Breast epithelium (tissue), 4 donors: Measurements from ENCODE around the gene CCDC92. TPM values are rescaled to one million over a fixed set of nuclear protein-coding genes. Genes with fewer than 3 reads are reported as not detected.
A peak's percentile ranks its signal among the peaks of the same experiment; 100 is the strongest.

Source experiments
- DNase-seq, 2 donors: peaks; one replicate each; pipeline ENCODE4 v3.0.0-alpha.2; 2019; ENCODE audit warnings: low spot score in 2 of 2
- H3K27ac ChIP-seq, 2 donors: fragments of 200-600 bp; sonication (generic) in 1 of 2; one replicate each; pipeline ENCODE4 v1.5.1; 2016 to 2019; ENCODE audit warnings: mild to moderate bottlenecking in 1 of 2
- H3K27me3 ChIP-seq, 2 donors: fragments of 200-600 bp; sonication (generic) in 1 of 2; one replicate each; pipeline versions ENCODE4 v1.5.1 to v1.6.0; 2017 to 2019; ENCODE audit warnings: control low read depth in 1 of 2, mild to moderate bottlenecking in 1 of 2
- H3K36me3 ChIP-seq: fragments of 200-600 bp; one replicate; pipeline ENCODE4 v1.5.1; 2019
- H3K4me1 ChIP-seq, 2 donors: fragments of 200-600 bp; sonication (generic); one replicate each; pipeline ENCODE4 v1.5.1; 2016 to 2019; ENCODE audit warnings: control low read depth in 1 of 2
- H3K4me3 ChIP-seq, 3 donors: fragments of 200-600 bp; sonication (generic); 1 replicate in 2 of 3; 2 replicates in 1 of 3; pipeline ENCODE4 v1.5.1; 2016 to 2019; ENCODE audit warnings: mild to moderate bottlenecking in 3 of 3, moderate library complexity in 2 of 3
- H3K9me3 ChIP-seq, 2 donors: fragments of 200-600 bp; sonication (generic) in 1 of 2; one replicate each; pipeline ENCODE4 v1.5.1; 2016 to 2019; ENCODE audit warnings: control low read depth in 1 of 2
- POLR2A ChIP-seq: fragments of 450-650 bp; IDR thresholded peaks from one replicate; pipeline ENCODE4 v1.6.1; 2016; ENCODE audit warnings: antibody characterized with exemption, mild to moderate bottlenecking, moderate library complexity
- POLR2AphosphoS5 ChIP-seq, 3 donors: sonication (generic); formaldehyde crosslinking; IDR thresholded peaks; one replicate each; pipeline ENCODE4 v1.6.1; 2017; ENCODE audit warnings: antibody characterized with exemption in 3 of 3
- intact Hi-C: fragments of 100-400 bp; cut with DNase I; formaldehyde crosslinking; loops from one replicate; pipeline ENCODE4 v1.15.1; 2023; ENCODE audit warnings: low total_unique reads
- total RNA-seq, 3 donors: library from RNA; depleted of rRNA; stranded (reverse); fragments of >200 nt; gene quantifications; one replicate each; pipeline ENCODE4 v1.1.0, GENCODE V29; 2016
- TF ChIP-seq, protein P1 (sequence below), 3 donors: fragments of 450-650 bp; IDR thresholded peaks; one replicate each; pipeline ENCODE4 v1.5.1; 2016 to 2017; ENCODE audit warnings: antibody characterized with exemption in 3 of 3, mild to moderate bottlenecking in 3 of 3, moderate library complexity in 3 of 3

CCDC92 gene
- total RNA-seq, 3 donors from 2014 or later, result 17.4 to 40.0 (median 24.6) TPM

DNA sequence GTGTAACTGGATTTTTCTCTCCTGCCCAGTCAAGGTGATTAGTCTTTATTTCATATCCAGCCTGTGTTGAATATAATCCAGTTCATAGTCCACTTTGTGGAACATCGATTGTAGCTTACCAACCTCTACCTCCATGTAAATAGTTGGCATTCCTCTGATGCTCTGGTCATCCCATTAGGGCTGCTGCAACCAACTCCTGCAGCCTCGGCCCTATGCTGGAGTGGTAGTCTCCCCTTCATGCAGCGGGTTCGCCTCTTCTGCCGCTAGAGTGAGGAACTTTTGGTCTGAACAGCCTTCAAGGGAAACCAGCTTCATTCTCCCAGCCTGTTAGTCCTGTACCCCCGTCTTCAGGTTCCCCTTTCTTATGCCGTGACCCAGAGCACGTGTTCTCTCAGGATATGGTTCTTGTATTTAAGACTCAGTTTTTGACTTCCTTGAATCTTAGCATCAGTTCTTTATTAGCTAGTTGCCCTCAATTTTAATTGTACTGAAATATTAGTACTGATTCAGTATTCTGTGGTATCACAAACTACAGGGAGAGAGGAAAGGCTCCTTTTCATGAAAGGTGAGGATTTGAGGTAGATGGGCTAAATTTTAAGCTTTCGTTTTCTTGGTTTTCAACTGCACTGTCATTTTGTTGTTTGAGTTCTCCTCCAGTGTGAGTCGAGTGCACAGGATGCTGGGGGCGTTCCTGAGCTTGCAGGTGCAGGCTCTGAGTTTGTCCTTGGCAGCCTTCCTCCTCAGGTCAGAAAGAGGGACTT is 33.6 kb upstream of the CCDC92 start:
- H3K27ac ChIP-seq, result no peak overlapping the region
- H3K9me3 ChIP-seq, result no peaks in the 10 kb centered on the region
- no peak overlapping the region for H3K4me3 ChIP-seq
- no peaks in the 10 kb centered on the region for H3K36me3 ChIP-seq
- H3K4me1 ChIP-seq, result no peaks in the 10 kb centered on the region
- H3K27me3 ChIP-seq, result no peaks in the 10 kb centered on the region
- DNase-seq, result no peak
- intact Hi-C loops, result no loop called here
- TF ChIP-seq POLR2AphosphoS5 (IDR thresholded peaks at IDR 0.05), result no peak
- TF ChIP-seq, protein P1, sequence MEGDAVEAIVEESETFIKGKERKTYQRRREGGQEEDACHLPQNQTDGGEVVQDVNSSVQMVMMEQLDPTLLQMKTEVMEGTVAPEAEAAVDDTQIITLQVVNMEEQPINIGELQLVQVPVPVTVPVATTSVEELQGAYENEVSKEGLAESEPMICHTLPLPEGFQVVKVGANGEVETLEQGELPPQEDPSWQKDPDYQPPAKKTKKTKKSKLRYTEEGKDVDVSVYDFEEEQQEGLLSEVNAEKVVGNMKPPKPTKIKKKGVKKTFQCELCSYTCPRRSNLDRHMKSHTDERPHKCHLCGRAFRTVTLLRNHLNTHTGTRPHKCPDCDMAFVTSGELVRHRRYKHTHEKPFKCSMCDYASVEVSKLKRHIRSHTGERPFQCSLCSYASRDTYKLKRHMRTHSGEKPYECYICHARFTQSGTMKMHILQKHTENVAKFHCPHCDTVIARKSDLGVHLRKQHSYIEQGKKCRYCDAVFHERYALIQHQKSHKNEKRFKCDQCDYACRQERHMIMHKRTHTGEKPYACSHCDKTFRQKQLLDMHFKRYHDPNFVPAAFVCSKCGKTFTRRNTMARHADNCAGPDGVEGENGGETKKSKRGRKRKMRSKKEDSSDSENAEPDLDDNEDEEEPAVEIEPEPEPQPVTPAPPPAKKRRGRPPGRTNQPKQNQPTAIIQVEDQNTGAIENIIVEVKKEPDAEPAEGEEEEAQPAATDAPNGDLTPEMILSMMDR (IDR thresholded peaks at IDR 0.05), result no peak
- no peak for TF ChIP-seq POLR2A

DNA sequence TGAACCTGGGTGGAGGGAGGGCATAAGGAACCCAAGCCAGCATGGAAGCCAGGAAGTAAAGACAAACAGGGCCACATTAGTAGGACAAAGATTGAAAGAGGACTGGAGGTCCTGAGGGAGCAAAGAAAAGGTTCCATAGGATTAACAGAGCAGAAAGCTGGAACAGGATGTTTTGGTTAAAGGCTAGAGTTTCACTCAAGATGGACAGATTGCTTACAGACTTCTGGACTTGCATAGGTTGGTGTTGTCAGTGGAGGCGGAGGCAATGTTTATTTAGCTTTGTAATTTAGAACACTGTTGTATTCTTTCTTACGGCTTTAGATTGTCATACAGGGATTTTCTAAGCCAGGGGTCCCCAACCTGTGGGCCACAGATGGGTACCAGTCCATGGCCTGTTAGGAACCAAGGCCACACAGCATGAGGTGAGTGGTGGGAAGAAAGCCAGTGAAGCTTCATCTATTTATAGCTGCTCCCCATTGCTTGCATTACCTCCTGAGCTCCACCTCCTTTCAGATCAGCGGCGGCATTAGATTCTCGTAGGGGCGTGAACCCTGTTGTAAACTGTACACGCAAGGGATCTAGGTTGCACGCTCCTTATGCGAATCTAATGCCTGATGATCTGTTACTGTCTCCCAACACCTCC is 31.7 kb upstream of the CCDC92 start:
- Histone ChIP-seq H3K27me3 (no peaks in the 10 kb centered on the region), H3K27ac (peak overlapping the region; percentile 69 to 83), H3K4me3 (no peak overlapping the region), H3K4me1 (no peaks in the 10 kb centered on the region), H3K36me3 (no peaks in the 10 kb centered on the region), H3K9me3 (no peaks in the 10 kb centered on the region)
- DNase-seq, result no peak
- intact Hi-C loops, result no loop called here
- no peak for TF ChIP-seq POLR2A
- TF ChIP-seq, protein P1 (IDR thresholded peaks at IDR 0.05), result no peak
- no peak for TF ChIP-seq POLR2AphosphoS5 (IDR thresholded peaks at IDR 0.05)

DNA sequence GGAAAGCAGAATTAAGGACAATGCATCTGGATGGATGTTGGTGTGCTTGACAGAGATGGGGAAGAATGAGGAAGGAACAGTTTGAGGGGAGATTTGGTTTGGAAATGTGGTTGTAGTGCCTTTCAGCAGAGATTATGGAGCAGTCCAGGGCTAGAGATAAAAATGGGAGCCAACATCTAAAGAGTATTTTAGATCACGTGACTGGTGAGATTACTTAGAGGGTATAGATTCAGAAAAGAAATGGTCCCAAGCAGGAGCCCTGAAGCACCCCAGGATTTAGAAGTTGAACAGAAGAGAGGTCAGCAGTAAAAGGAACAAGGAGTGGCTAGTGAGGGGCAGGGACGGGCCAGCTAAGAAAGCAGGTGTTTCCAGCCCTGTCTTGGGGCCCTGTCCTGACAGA is 30.0 kb upstream of the CCDC92 start:
- intact Hi-C loops, result no loop called here
- H3K27ac ChIP-seq, result peak overlapping the region; percentile 69 to 83
- no peak for DNase-seq
- H3K4me3 ChIP-seq, result no peak overlapping the region
- no peaks in the 10 kb centered on the region for H3K27me3 ChIP-seq
- no peaks in the 10 kb centered on the region for H3K9me3 ChIP-seq
- H3K36me3 ChIP-seq, result no peaks in the 10 kb centered on the region
- no peak for TF ChIP-seq POLR2AphosphoS5 (IDR thresholded peaks at IDR 0.05)
- no peak for TF ChIP-seq POLR2A
- TF ChIP-seq, protein P1 (IDR thresholded peaks at IDR 0.05), result no peak
- no peaks in the 10 kb centered on the region for H3K4me1 ChIP-seq

DNA sequence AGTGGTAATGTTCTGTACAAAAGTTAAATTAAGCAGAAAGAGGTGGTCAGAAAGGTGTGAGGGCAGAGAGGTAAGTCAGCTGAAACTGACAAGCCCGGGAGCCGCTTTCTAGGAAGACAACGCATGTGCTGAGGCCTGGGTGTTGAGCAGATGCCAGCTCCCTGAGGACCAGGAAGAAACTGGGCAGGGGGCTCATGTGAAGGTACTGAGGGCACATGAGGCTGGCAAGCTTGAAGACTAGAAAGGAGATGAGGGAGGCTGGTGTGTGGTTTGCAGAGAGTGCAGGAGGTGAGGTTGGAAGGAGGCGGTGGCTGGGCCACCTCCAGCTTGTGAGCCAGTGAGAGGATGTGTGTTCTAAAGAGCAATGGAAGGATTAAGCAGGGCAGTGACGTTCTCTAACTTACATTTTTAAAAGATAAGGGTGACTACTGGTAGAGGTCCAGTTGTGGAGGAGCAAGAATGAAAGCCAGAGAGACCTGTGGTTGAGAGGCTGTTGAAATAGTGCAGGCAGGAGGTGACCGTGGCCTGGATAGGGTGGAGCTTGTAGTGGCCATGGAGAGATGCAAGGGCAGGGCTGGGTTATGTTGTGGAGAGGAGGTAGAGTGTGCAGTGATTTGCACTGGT is 29.5 kb upstream of the CCDC92 start:
- Histone ChIP-seq H3K9me3 (no peaks in the 10 kb centered on the region), H3K36me3 (no peaks in the 10 kb centered on the region), H3K27ac (peak overlapping the region; percentile 69 to 83), H3K4me3 (no peak overlapping the region), H3K4me1 (no peaks in the 10 kb centered on the region), H3K27me3 (no peaks in the 10 kb centered on the region)
- TF ChIP-seq POLR2AphosphoS5 (IDR thresholded peaks at IDR 0.05) (no peak), POLR2A (no peak)
- TF ChIP-seq, protein P1 (IDR thresholded peaks at IDR 0.05), result no peak
- intact Hi-C loops, result no loop called here
- DNase-seq, result no peak

DNA sequence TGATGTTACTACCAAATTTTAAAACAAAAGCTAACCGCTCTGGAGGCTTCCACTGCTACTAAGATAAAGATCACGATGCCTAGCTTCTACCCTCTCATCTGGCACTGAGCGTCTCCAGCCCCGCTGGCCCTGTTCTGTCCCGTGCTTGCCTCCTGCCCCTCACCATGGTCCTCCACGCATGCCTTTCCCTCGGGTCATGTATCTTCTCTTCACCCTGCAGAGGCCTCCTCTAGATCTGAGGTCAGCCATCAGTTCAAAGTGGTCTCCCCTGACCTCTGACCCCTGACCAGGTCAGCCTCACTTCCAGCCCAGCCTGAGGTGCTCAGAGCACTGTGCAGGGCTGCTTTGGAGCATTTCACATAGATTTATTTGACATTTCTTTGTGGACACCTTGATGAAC is 28.7 kb upstream of the CCDC92 start:
- TF ChIP-seq POLR2A (no peak), POLR2AphosphoS5 (IDR thresholded peaks at IDR 0.05) (no peak)
- TF ChIP-seq, protein P1 (IDR thresholded peaks at IDR 0.05), result no peak
- H3K9me3 ChIP-seq, result no peaks in the 10 kb centered on the region
- intact Hi-C loops, result no loop called here
- no peak overlapping the region for H3K27ac ChIP-seq
- no peaks in the 10 kb centered on the region for H3K4me1 ChIP-seq
- no peak for DNase-seq
- no peak overlapping the region for H3K4me3 ChIP-seq
- no peaks in the 10 kb centered on the region for H3K36me3 ChIP-seq
- H3K27me3 ChIP-seq, result no peaks in the 10 kb centered on the region
